ENCODE measurements around the gene CLCN2.

The CLCN2 gene

GRCh38 chr3:184325269-184325668 is 36.1 kb downstream of the CLCN2 start:
- no peak for DNase-seq (ENCODE audit: low read depth)

DNA sequence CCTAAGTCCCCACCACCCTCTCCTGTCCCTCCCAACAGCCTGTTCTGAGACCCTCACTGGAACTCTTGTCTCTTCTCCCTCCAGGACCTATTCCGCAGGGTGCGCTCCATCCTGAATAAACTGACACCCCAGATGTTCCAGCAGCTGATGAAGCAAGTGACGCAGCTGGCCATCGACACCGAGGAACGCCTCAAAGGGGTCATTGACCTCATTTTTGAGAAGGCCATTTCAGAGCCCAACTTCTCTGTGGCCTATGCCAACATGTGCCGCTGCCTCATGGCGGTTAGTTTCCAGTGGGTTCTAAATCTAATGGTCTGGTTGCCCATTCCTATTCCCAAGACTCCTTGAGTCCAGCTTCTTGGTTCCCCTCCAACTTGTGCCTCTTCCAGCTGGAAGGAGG is 37.7 kb downstream of the CLCN2 start:
- DNase-seq (ENCODE audit: low read depth), result no peak

DNA sequence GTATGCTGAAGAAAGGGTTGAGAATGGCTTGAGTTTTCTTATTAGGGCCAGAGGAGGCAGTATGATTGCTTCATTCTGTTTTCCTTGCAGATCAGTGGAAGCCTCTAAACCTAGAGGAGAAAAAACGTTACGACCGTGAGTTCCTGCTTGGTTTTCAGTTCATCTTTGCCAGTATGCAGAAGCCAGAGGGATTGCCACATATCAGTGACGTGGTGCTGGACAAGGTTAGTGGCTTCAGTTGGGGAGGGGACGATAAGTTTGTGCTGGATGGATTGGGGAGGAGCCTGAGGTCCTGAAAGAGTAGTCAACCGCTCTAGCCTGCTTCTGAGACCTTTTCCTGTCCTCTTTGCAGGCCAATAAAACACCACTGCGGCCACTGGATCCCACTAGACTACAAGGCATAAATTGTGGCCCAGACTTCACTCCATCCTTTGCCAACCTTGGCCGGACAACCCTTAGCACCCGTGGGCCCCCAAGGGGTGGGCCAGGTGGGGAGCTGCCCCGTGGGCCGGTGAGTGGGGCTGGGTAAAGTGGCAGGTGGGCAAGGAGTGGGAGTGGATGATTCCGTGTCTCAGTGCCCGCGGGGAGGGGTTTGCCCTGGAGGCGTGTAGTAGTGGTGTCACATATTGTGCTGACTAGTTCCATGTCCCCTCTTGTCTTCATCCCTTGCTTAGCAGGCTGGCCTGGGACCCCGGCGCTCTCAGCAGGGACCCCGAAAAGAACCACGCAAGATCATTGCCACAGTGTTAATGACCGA is 38.5 kb downstream of the CLCN2 start:
- peak; percentile 70 for DNase-seq (ENCODE audit: low read depth)

DNA sequence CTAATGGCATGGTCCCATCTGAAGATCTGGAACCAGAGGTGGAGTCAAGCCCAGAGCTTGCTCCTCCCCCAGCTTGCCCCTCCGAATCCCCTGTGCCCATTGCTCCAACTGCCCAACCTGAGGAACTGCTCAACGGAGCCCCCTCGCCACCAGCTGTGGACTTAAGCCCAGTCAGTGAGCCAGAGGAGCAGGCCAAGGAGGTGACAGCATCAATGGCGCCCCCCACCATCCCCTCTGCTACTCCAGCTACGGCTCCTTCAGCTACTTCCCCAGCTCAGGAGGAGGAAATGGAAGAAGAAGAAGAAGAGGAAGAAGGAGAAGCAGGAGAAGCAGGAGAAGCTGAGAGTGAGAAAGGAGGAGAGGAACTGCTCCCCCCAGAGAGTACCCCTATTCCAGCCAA is 39.7 kb downstream of the CLCN2 start:
- no peak for DNase-seq (ENCODE audit: low read depth)

- peak; percentile 98 for DNase-seq (ENCODE audit: low read depth)
Observed at GRCh38 chr3:184320104-184320445, 41.3 kb downstream of the CLCN2 start.

DNA sequence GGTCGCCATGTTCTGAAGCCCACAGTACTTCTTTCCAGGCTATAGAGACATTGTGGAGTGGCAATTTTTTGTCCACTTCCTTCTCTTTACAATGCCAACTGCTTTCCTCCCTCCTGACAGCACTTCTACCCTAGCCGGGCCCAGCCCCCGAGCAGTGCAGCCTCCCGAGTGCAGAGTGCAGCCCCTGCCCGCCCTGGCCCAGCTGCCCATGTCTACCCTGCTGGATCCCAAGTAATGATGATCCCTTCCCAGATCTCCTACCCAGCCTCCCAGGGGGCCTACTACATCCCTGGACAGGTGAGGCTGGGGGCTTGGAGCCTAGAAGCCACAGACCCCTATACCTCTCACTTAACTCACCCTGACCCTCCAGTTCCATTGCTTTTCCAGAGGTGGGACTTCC is 44.2 kb downstream of the CLCN2 start:
- DNase-seq (ENCODE audit: low read depth), result no peak

DNA sequence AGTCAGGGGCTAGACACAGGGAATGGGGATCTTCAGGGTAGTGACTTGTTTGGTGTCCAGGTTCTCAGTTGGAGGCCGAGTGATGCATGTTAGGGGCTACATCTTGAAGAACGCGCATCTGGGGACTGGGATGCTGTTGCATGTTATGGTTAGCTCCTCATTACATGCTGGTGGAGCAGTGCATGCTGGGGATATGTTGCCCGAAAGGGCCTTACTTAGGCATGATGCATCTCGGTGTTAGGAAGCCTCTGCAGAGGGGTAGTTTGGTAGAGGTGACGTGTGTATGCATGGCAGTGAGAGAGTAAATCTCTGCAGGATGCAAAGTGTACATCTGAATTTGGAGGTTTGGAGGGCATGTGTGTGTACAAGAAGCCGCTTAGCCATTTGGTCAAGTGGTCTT is 44.6 kb downstream of the CLCN2 start:
- DNase-seq (ENCODE audit: low read depth), result no peak

DNA sequence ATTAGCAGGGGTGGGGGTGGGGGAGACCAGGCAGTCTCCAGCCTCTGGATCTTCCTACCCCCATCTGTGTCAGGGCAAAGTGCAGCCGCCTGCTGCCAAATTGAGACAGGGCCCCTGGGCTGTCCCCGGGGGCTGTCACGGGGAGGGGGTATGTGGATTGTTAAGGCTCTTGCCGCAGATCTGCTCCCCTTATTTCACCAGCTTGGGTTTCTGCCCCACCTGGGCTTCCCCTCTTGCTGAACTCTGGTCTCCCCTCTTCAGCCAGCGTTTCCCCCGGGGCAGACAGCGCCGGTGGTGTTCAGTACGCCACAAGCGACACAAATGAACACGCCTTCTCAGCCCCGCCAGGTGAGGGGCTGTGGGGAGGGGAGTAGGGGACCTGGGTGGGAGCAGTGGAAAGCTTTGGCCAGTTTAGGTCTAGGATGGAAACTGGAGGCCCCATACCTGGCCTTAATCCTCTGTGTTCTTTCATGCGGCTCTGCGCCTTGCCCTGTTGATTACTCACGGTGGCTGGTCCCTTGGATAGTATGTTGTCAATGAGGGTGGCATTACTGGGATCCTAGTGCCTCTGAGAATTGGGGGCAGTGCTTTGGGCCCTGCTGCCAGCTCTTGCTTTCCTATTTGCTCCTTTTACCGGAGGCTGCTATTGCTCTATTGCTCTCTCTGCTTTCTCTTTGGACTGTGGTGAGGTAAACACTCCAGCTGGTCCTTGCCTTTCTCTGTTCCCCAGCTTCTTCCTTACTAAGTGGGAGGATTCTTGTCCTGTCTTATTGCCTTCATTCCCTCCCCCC is 45.3 kb downstream of the CLCN2 start:
- no peak for DNase-seq (ENCODE audit: low read depth)

DNA sequence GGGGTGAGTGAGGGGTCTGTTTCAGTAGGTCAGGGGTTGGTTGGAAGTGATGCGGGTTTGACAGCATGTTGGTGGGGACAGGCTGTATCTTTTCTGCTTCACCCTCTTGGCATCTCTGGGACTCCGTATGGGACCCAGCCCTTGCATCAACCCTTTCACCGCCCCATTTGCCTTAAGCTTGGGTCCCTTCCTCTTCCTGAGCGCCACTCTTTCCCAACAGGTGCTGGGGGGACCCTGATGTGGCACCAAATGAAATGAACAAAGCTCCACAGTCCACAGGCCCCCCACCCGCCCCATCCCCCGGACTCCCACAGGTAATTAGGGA is 45.9 kb downstream of the CLCN2 start:
- no peak for DNase-seq (ENCODE audit: low read depth)

DNA sequence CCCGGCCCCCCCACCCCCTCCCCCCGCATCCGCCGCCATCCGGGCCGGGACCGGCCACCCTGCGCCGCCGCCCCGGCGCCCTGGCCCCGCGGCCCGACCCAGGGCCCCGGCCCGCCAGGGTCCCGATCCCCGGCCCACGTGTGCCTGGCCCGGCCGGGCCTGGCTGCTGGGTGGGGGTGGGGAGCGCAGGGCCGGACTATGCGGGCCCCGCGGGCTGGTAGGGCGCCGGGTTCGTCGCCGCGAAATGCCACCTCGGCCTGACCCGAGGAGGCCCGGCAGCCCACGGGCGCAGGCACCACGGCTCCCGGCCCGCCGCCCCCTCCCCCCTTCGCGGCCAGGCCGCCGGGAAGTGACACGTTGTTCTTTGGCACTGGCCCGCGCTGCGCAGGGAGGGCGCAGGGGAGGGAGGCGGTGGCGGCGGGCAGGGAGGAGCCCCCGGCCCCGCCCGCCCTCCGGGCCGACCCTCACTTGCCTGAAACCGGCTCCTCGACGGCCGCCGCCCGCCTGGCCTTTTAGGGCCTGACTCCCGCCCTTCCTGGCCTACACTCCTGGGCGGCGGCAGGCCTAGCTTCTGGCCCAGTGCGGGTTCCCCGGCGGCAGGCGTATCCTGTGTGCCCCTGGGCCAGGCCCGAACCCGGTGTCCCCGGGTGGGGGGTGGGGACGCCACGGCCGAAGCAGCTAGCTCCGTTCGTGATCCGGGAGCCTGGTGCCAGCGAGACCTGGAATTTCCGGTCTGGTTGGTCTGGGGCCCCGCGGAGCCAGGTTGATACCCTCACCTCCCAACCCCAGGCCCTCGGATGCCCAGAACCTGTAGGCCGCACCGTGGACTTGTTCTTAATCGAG is 46.5 kb downstream of the CLCN2 start:
- peak; percentile 73 for DNase-seq (ENCODE audit: low read depth)

DNA sequence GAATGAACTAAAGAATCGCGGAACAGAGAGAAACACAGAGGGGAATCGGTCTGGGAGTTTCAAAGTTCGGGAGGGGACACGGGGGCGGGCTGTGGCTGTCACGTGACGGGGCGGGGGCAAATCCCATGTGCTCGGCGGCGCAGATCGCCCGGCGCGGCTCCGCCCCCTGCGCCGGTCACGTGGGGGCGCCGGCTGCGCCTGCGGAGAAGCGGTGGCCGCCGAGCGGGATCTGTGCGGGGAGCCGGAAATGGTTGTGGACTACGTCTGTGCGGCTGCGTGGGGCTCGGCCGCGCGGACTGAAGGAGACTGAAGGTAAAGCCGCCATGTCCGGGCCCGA is 47.1 kb downstream of the CLCN2 start, which contains the start of gene EIF4G1:
TSS of gene EIF4G1 (plus strand) at position 244 of the 337 bp plus-strand sequence. CDS start 1,191 bp downstream, outside the sequence.
- DNase-seq (ENCODE audit: low read depth), result peak; percentile 84

DNA sequence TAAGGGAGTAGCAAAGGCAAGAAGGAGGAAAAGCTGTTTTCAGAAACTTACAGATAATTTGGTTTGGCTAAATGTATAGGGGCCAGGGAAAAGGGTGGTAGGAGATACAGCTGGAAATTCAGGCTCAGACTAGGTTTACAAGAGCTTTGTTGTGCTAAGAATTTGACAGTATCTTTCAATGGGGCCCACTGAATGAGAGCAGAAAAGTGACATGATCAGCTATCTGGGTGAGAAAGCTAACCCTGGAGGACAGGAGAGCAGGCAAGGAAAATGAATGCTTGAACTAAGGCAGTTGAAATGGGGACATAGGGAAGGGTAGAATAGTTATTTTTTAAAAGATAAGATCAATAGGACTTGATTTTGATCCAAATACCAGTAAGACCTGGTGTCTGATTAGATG is 49.8 kb downstream of the CLCN2 start:
- DNase-seq (ENCODE audit: low read depth), result no peak

- no peak for DNase-seq (ENCODE audit: low read depth)
Observed at GRCh38 chr3:184308744-184309143, 52.7 kb downstream of the CLCN2 start.

DNA sequence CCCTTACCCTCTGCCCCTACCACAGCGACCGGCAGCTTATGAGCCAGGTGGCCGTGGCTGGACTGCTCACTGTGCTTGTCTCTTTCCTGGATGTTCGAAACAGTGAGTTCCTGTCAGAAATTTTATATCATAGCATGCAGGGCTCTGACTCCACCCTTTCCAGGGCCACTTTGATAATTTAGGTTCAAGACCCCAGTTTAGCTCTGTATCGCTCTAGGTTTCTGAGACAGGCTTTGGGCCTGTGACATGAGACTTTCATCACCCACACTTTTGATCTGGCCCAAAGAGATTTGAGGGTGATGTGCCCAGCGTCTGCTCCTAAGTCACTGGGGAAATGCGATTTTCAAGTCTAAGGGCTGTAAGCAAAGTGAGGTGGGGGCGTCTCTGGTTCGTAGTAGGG is 53.5 kb downstream of the CLCN2 start:
- DNase-seq (ENCODE audit: low read depth), result no peak

DNA sequence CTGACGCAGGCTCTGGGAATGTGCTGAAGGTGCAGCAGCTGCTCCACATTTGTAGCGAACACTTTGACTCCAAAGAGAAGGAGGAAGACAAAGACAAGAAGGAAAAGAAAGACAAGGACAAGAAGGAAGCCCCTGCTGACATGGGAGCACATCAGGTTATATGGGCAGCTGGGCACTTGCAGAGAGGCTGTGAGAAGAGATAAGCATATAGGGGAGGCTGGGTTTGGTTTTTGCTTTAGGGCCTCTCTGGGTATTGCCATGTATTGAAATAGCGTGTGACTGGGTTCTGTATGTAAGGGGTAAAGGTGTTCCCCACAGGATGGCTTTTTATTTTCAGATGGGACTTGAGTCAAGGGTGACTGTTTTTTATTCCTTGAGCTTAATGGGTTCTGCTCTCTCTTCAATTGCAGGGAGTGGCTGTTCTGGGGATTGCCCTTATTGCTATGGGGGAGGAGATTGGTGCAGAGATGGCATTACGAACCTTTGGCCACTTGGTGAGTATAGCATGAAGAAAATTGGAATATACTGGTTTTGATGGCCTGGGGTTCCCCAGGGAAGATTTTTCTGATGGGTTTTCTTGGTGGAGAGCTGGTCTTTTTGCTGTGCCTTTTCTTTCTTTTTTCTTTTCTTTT is 54.9 kb downstream of the CLCN2 start:
- DNase-seq (ENCODE audit: low read depth), result no peak

GRCh38 chr3:184305577-184305976 is 55.8 kb downstream of the CLCN2 start:
- DNase-seq (ENCODE audit: low read depth), result no peak

GRCh38 chr3:184300378-184300720 is 61.1 kb downstream of the CLCN2 start:
- no peak for DNase-seq (ENCODE audit: low read depth)

GRCh38 chr3:184299488-184300377 is 61.7 kb downstream of the CLCN2 start:
- DNase-seq (ENCODE audit: low read depth), result no peak

DNA sequence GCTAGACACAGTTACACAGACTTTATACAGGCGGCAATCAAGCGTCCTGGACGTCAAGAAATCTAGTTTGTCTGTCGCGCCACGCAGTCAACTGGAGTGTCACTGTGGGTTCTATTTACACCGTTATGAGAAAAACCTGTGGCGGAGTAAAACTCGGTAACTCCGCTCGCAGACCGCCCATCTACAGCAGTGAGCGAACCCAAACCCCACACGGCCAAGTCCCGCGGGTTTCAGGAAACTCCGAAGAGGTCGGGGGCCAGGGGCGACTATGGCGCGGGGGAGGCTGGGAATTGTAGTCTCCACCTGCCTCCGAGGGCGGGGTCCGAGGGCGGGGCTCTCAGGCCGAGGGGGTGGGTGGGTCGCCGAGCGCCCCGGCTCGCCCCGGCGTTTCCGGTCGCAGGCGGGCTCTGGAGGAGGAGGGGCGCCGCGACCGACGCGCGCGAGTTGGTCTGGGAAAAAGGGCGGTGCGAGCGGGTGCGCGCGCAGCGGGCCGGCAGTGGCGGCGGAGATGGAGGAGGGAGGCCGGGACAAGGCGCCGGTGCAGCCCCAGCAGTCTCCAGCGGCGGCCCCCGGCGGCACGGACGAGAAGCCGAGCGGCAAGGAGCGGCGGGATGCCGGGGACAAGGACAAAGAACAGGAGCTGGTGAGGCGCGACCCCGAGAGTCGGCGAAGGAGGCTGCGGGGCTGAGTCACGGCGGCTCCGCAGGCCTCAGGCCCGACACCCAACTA is 62.5 kb downstream of the CLCN2 start, which contains the start of gene PSMD2:
TSS of gene PSMD2 (plus strand) at position 483 of the 729 bp plus-strand sequence. CDS start at position 509, 26 bp downstream.
- DNase-seq (ENCODE audit: low read depth), result peak; percentile 94

DNA sequence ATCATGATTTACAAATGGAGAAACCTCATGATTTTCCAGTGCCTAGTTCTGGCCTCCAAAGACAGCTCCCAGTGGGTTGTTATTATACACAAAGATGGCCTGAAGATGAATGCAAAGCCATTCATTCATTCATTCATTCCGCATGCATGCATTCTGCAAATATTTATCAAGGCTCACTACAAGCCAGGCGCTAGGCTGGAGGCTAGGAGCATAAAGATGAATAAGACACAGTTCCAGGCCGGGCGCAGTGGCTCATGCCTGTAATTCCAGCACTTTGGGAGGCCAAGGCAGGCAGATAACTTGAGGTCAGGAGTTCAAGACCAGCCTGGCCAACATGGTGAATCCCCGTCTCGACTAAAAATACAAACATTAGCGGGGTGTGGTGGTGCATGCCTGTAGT is 64.8 kb downstream of the CLCN2 start:
- DNase-seq (ENCODE audit: low read depth), result no peak
